NCI-H1930 (cell line): Measurements from ENCODE around the gene LPP.

Experiments
- DNase-seq, 2 experiments: peaks; one replicate each; lab custom pipeline; 2025; lab: John Stamatoyannopoulos, UW

LPP gene

GRCh38 chr3:188472336-188472735 lies 318.4 kb downstream of the LPP start:
- no peak for DNase-seq

GRCh38 chr3:188473045-188473444 lies 319.1 kb downstream of the LPP start:
- no peak for DNase-seq

GRCh38 chr3:188473591-188474288 lies 319.8 kb downstream of the LPP start:
- no peak for DNase-seq

- no peak for DNase-seq
These were observed 323.0 kb downstream of the LPP start for GRCh38 chr3:188476935-188477334.

- no peak for DNase-seq
These were observed 326.1 kb downstream of the LPP start for GRCh38 chr3:188480011-188480410.

GRCh38 chr3:188482929-188483328 lies 329.0 kb downstream of the LPP start:
- no peak for DNase-seq

- DNase-seq = no peak
These were observed 332.2 kb downstream of the LPP start for GRCh38 chr3:188486126-188486525.

- no peak for DNase-seq
These were observed 333.0 kb downstream of the LPP start for GRCh38 chr3:188486952-188487351.

- DNase-seq = no peak
These were observed 333.7 kb downstream of the LPP start for GRCh38 chr3:188487652-188488051.

GRCh38 chr3:188488801-188489200 lies 334.8 kb downstream of the LPP start:
- DNase-seq = no peak

- no peak for DNase-seq
These were observed 335.9 kb downstream of the LPP start for GRCh38 chr3:188489639-188490405.

- DNase-seq = no peak
These were observed 336.5 kb downstream of the LPP start for GRCh38 chr3:188490416-188490815.

GRCh38 chr3:188491276-188491687 lies 337.3 kb downstream of the LPP start:
- DNase-seq = no peak

GRCh38 chr3:188496390-188496789 lies 342.4 kb downstream of the LPP start:
- DNase-seq = no peak

GRCh38 chr3:188497021-188497420 lies 343.1 kb downstream of the LPP start:
- no peak for DNase-seq

- DNase-seq = no peak
These were observed 349.7 kb downstream of the LPP start for GRCh38 chr3:188503647-188504046.

- no peak for DNase-seq
These were observed 351.2 kb downstream of the LPP start for GRCh38 chr3:188505151-188505550.

- DNase-seq = no peak
These were observed 352.0 kb downstream of the LPP start for GRCh38 chr3:188505911-188506310.

GRCh38 chr3:188506446-188506845 lies 352.5 kb downstream of the LPP start:
- DNase-seq = no peak

- DNase-seq = no peak
These were observed 353.3 kb downstream of the LPP start for GRCh38 chr3:188507244-188507720.

GRCh38 chr3:188508454-188508853 lies 354.5 kb downstream of the LPP start:
- DNase-seq = no peak

- no peak for DNase-seq
These were observed 355.4 kb downstream of the LPP start for GRCh38 chr3:188509316-188509715.

GRCh38 chr3:188510366-188510765 lies 356.4 kb downstream of the LPP start:
- DNase-seq = no peak
